Measurements from ENCODE around the gene PDE6D.

PDE6D gene

GRCh38 chr2:231707927-231708772 lies 72.9 kb downstream of the PDE6D start, which contains the start of gene PTMA:
Gene PTMA, plus strand, starts transcription at chr2:231708525. Its CDS starts 182 bp downstream, at chr2:231708707.
- H2BK5ac ChIP-seq (ENCODE audit: low read length), result peak within 1 kb of the TSS; percentile 100
- no peak within 1 kb of the TSS for H2BK15ac ChIP-seq (replicated peaks; ENCODE audit: low read depth)
- peak within 1 kb of the TSS; percentile 100 for H3K56ac ChIP-seq (ENCODE audit: low read length)
- peaks cover 50% of the 10 kb centered on the region for H3K79me2 ChIP-seq (ENCODE audit: control insufficient read depth, insufficient read depth, low read length)
- H2AK5ac ChIP-seq (ENCODE audit: low read length), result peak within 1 kb of the TSS; percentile 100
- H3K4ac ChIP-seq (ENCODE audit: low read depth, low read length), result peak within 1 kb of the TSS; percentile 99
- H3K36me3 ChIP-seq (ENCODE audit: control insufficient read depth, insufficient read depth, low read length), result peaks cover 14% of the 10 kb centered on the region
- H3K23ac ChIP-seq (ENCODE audit: low read length), result peak within 1 kb of the TSS; percentile 100
- H3K9ac ChIP-seq (ENCODE audit: low read length), result peak within 1 kb of the TSS; percentile 100
- WGBS (ENCODE audit: extremely low coverage, insufficient coverage, low lambda C conversion rate), result no CpG with 5 or more reads among the region's 97 CpGs
- DNase-seq, result peak; percentile 100
- peak within 1 kb of the TSS; percentile 98 for H3K4me2 ChIP-seq (ENCODE audit: low read length)
- peaks cover 5% of the 10 kb centered on the region for H3K4me1 ChIP-seq (ENCODE audit: control insufficient read depth, low read depth, low read length)
- H3K27me3 ChIP-seq (ENCODE audit: insufficient read depth, low read length, poor library complexity), result no peaks in the 10 kb centered on the region
- H3K18ac ChIP-seq (ENCODE audit: low read length), result peak within 1 kb of the TSS; percentile 99
- H3K4me3 ChIP-seq (ENCODE audit: low read length), result peak within 1 kb of the TSS; percentile 99
- H3K27ac ChIP-seq (ENCODE audit: low read depth, low read length), result peak within 1 kb of the TSS; percentile 88
- H4K8ac ChIP-seq (ENCODE audit: low read depth, low read length), result peak within 1 kb of the TSS; percentile 93
- H4K5ac ChIP-seq (ENCODE audit: low read length), result peak within 1 kb of the TSS; percentile 100
- H3K79me1 ChIP-seq (ENCODE audit: low read length), result peaks cover 9% of the 10 kb centered on the region
- H2BK120ac ChIP-seq (ENCODE audit: low read depth, low read length), result peak within 1 kb of the TSS; percentile 89

GRCh38 chr2:231707625-231707926 lies 73.5 kb downstream of the PDE6D start:
- peak overlapping the region; percentile 99 for H3K4ac ChIP-seq (ENCODE audit: low read depth, low read length)
- H3K36me3 ChIP-seq (ENCODE audit: control insufficient read depth, insufficient read depth, low read length), result peaks cover 14% of the 10 kb centered on the region
- H2BK120ac ChIP-seq (ENCODE audit: low read depth, low read length), result peak overlapping the region; percentile 89
- peak overlapping the region; percentile 100 for H3K23ac ChIP-seq (ENCODE audit: low read length)
- H3K27me3 ChIP-seq (ENCODE audit: insufficient read depth, low read length, poor library complexity), result no peaks in the 10 kb centered on the region
- H4K8ac ChIP-seq (ENCODE audit: low read depth, low read length), result peak overlapping the region; percentile 93
- peak overlapping the region; percentile 97 for H3K18ac ChIP-seq (ENCODE audit: low read length)
- peaks cover 5% of the 10 kb centered on the region for H3K4me1 ChIP-seq (ENCODE audit: control insufficient read depth, low read depth, low read length)
- peak overlapping the region; percentile 86 for H3K4me3 ChIP-seq (ENCODE audit: low read length)
- peak overlapping the region; percentile 98 for H3K4me2 ChIP-seq (ENCODE audit: low read length)
- H3K9ac ChIP-seq (ENCODE audit: low read length), result peak overlapping the region; percentile 100
- peaks cover 49% of the 10 kb centered on the region for H3K79me2 ChIP-seq (ENCODE audit: control insufficient read depth, insufficient read depth, low read length)
- H2BK5ac ChIP-seq (ENCODE audit: low read length), result peak overlapping the region; percentile 100
- peak; percentile 81 for DNase-seq
- H2AK5ac ChIP-seq (ENCODE audit: low read length), result peak overlapping the region; percentile 100
- no CpG with 5 or more reads among the region's 30 CpGs for WGBS (ENCODE audit: extremely low coverage, insufficient coverage, low lambda C conversion rate)
- peaks cover 9% of the 10 kb centered on the region for H3K79me1 ChIP-seq (ENCODE audit: low read length)
- peak overlapping the region; percentile 100 for H4K5ac ChIP-seq (ENCODE audit: low read length)
- peak overlapping the region; percentile 88 for H3K27ac ChIP-seq (ENCODE audit: low read depth, low read length)
- peak overlapping the region; percentile 100 for H3K56ac ChIP-seq (ENCODE audit: low read length)
- H2BK15ac ChIP-seq (replicated peaks; ENCODE audit: low read depth), result no peak overlapping the region

- Histone ChIP-seq H3K27ac (ENCODE audit: low read depth, low read length) (peak overlapping the region; percentile 88), H3K36me3 (ENCODE audit: control insufficient read depth, insufficient read depth, low read length) (peaks cover 8% of the 10 kb centered on the region), H3K9ac (ENCODE audit: low read length) (peak overlapping the region; percentile 100), H2BK120ac (ENCODE audit: low read depth, low read length) (peak overlapping the region; percentile 89), H3K4me1 (ENCODE audit: control insufficient read depth, low read depth, low read length) (peaks cover 2% of the 10 kb centered on the region), H4K5ac (ENCODE audit: low read length) (peak overlapping the region; percentile 100), H3K4ac (ENCODE audit: low read depth, low read length) (peak overlapping the region; percentile 99), H3K79me2 (ENCODE audit: control insufficient read depth, insufficient read depth, low read length) (peaks cover 43% of the 10 kb centered on the region), H2AK5ac (ENCODE audit: low read length) (peak overlapping the region; percentile 100), H3K23ac (ENCODE audit: low read length) (peak overlapping the region; percentile 100), H3K79me1 (ENCODE audit: low read length) (peaks cover 6% of the 10 kb centered on the region), H2BK15ac (replicated peaks; ENCODE audit: low read depth) (no peak overlapping the region), H2BK5ac (ENCODE audit: low read length) (peak overlapping the region; percentile 100), H4K8ac (ENCODE audit: low read depth, low read length) (peak overlapping the region; percentile 93), H3K56ac (ENCODE audit: low read length) (peak overlapping the region; percentile 100), H3K4me2 (ENCODE audit: low read length) (peak overlapping the region; percentile 98), H3K18ac (ENCODE audit: low read length) (peak overlapping the region; percentile 97), H3K4me3 (ENCODE audit: low read length) (peak overlapping the region; percentile 93), H3K27me3 (ENCODE audit: insufficient read depth, low read length, poor library complexity) (no peaks in the 10 kb centered on the region)
- DNase-seq, result peak; percentile 99
- WGBS (ENCODE audit: extremely low coverage, insufficient coverage, low lambda C conversion rate), result no CpG with 5 or more reads among the region's 66 CpGs
Observed at GRCh38 chr2:231706731-231707624, 74.1 kb downstream of the PDE6D start.

GRCh38 chr2:231704017-231704416 lies 77.1 kb downstream of the PDE6D start:
- Histone ChIP-seq H4K8ac (ENCODE audit: low read depth, low read length) (no peak overlapping the region), H3K56ac (ENCODE audit: low read length) (no peak overlapping the region), H2BK120ac (ENCODE audit: low read depth, low read length) (no peak overlapping the region), H4K5ac (ENCODE audit: low read length) (no peak overlapping the region), H2BK15ac (replicated peaks; ENCODE audit: low read depth) (no peak overlapping the region), H3K4me2 (ENCODE audit: low read length) (no peak overlapping the region), H3K36me3 (ENCODE audit: control insufficient read depth, insufficient read depth, low read length) (no peaks in the 10 kb centered on the region), H3K23ac (ENCODE audit: low read length) (no peak overlapping the region), H3K79me1 (ENCODE audit: low read length) (peaks cover 6% of the 10 kb centered on the region), H2BK5ac (ENCODE audit: low read length) (no peak overlapping the region), H3K27me3 (ENCODE audit: insufficient read depth, low read length, poor library complexity) (no peaks in the 10 kb centered on the region), H3K27ac (ENCODE audit: low read depth, low read length) (no peak overlapping the region), H3K79me2 (ENCODE audit: control insufficient read depth, insufficient read depth, low read length) (peaks cover 14% of the 10 kb centered on the region), H3K4me3 (ENCODE audit: low read length) (no peak overlapping the region), H2AK5ac (ENCODE audit: low read length) (no peak overlapping the region), H3K18ac (ENCODE audit: low read length) (no peak overlapping the region), H3K4me1 (ENCODE audit: control insufficient read depth, low read depth, low read length) (no peaks in the 10 kb centered on the region), H3K4ac (ENCODE audit: low read depth, low read length) (no peak overlapping the region), H3K9ac (ENCODE audit: low read length) (no peak overlapping the region)
- WGBS (ENCODE audit: extremely low coverage, insufficient coverage, low lambda C conversion rate), result no CpG with 5 or more reads among the region's 3 CpGs
- no peak for DNase-seq

GRCh38 chr2:231701456-231702373 lies 79.4 kb downstream of the PDE6D start:
- Histone ChIP-seq H3K4me1 (ENCODE audit: control insufficient read depth, low read depth, low read length) (no peaks in the 10 kb centered on the region), H3K36me3 (ENCODE audit: control insufficient read depth, insufficient read depth, low read length) (no peaks in the 10 kb centered on the region), H3K27ac (ENCODE audit: low read depth, low read length) (no peak overlapping the region), H3K4me2 (ENCODE audit: low read length) (no peak overlapping the region), H4K8ac (ENCODE audit: low read depth, low read length) (no peak overlapping the region), H2BK15ac (replicated peaks; ENCODE audit: low read depth) (no peak overlapping the region), H2BK120ac (ENCODE audit: low read depth, low read length) (no peak overlapping the region), H3K56ac (ENCODE audit: low read length) (peak overlapping the region; percentile 42), H3K18ac (ENCODE audit: low read length) (no peak overlapping the region), H3K9ac (ENCODE audit: low read length) (no peak overlapping the region), H3K79me1 (ENCODE audit: low read length) (peaks cover 5% of the 10 kb centered on the region), H3K4me3 (ENCODE audit: low read length) (no peak overlapping the region), H3K4ac (ENCODE audit: low read depth, low read length) (no peak overlapping the region), H4K5ac (ENCODE audit: low read length) (no peak overlapping the region), H3K79me2 (ENCODE audit: control insufficient read depth, insufficient read depth, low read length) (peaks cover 2% of the 10 kb centered on the region), H3K23ac (ENCODE audit: low read length) (peak overlapping the region; percentile 24), H3K27me3 (ENCODE audit: insufficient read depth, low read length, poor library complexity) (no peaks in the 10 kb centered on the region), H2BK5ac (ENCODE audit: low read length) (no peak overlapping the region), H2AK5ac (ENCODE audit: low read length) (no peak overlapping the region)
- DNase-seq, result no peak
- WGBS (ENCODE audit: extremely low coverage, insufficient coverage, low lambda C conversion rate), result no CpG with 5 or more reads among the region's 22 CpGs

Data from mesendoderm (in vitro differentiated cells).